HG03354 (cell line): ENCODE data around the gene ATP9B.
"Not testable (repeated sequence)": the region's sequence is repeated elsewhere in the genome, so short reads cannot be mapped to it uniquely, and the experiment has no call there.

ENCODE experiments used
- ATAC-seq: cut with Tn5 transposase; IDR thresholded peaks from one replicate; pipeline ENCODE4 v1.9.1; 2021; ENCODE audit warnings: mild to moderate bottlenecking; ENCODE audit not compliant: unreplicated experiment, poor library complexity, severe bottlenecking

Gene ATP9B

DNA sequence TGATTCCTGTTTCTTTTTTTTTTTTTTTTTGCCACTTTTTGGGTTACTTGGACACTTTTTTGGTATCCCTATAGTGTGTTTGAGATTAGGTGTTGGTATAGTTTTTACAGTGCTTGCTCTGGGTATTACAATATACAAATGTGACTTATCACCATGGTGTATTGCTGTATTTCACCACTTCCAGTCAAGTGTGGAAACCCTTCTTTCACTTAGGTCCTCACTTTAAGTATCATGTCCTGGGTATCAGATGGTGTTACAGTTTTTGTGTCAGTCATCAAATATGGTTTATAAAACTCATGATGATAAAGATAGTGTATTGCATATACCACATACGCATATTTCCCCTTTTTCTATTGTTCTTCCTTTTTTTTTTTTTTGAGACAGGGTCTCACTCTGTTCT, 1.8 kb downstream of the ATP9B start:
- ATAC-seq, result no peak

DNA sequence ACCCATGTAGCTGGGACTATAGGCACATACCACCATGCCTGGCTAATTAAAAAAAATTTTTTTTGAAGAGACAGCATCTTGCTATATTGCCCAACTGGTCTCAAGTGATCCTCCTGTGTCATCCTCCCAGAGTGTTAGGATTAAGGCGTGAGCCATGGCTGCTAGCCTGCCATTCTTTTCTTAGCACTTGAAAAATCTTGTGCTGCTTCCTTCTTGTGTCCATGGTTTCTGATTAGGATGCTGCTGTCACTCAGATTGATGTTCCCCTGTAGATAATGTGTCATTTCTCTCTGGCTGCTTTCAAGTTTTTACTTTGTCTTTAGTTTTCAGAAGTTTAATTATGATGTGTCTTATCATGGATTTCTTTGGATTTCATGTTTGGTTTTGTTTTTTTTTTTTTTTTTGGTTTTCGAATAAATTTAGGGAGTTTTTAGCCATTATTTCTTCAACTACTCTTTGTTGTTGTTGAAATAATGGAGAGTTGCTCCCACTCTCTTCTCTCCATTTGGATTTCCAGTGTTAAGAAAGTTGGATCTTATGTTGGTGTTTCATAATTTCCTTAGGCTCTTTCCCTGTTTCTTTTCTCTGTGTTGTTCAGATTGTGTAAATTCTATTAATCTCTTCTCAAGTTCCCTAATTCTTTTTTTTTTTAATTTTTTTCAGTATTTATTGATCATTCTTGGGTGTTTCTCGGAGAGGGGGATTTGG, 2.5 kb downstream of the ATP9B start:
- ATAC-seq, result no peak

DNA sequence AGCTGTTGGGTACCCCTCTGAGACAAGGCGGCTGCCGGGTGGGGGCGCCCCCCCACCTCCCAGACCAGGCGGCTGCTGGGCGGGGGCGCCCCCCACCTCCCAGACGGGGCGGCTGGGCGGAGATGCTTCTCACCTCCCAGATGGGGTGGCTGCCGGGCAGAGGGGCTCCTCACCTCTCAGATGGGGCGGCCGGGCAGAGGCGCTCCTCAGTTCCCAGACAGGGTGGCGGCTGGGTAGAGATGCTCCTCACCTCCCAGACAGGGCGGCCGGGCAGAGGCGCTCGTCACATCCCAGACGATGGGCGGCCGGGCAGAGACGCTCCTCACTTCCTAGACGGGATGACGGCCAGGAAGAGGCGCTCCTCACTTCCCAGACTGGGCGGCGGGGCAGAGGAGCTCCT, 3.5 kb downstream of the ATP9B start:
- ATAC-seq, result not testable (repeated sequence)

DNA sequence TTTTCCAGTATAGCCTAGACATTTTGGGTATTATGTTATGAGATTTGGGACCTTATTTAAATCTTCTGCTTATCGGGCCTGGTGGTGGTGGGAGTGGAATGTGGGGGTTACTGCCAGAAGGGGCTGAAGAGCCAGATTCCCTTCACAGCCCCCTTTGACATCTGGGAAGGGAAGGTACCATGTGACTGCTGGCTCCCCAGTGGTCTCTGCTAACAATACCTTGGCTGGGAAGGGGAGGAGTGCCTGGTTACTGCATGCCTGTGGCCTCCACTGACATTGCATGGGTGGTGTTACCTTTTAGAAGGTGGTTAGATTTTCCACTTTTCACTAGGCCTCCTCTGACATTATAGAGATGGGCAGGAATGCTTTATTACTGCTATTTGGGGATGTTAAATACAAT, 8.0 kb downstream of the ATP9B start:
- ATAC-seq, result no peak

DNA sequence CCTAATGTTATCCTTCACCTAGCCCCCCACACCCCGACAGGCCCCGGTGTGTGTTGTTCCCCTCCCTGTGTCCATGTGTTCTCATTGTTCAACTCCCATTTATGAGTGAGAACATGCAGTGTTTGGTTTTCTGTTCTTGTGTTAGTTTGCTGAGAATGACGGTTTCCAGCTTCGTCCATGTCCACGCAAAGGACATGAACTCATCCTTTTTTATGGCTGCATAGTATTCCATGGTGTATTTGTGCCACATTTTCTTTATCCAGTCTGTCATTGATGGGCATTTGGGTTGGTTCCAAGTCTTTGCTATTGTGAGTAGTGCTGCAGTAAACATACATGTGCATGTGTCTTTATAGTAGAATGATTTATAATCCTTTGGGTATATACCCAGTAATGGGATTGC, 9.6 kb downstream of the ATP9B start:
- not testable (repeated sequence) for ATAC-seq

DNA sequence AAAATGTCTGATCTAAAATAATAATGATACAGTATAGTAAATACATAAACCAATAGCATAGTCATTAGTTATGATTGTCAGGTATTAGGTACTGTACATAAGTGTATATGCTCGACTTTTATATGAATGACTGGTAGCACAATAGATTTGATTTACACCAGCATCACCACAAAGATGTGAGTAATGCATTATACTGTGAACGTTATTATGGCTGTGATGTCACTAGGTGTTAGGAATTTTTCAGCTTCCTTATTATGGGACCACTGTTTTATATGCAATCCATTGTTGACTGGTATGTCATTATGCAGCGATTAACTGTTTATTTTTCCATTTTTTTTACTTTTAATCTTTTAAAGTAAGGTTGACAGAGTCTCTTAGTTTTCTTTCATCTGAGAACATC, 23.7 kb downstream of the ATP9B start:
- ATAC-seq, result no peak

DNA sequence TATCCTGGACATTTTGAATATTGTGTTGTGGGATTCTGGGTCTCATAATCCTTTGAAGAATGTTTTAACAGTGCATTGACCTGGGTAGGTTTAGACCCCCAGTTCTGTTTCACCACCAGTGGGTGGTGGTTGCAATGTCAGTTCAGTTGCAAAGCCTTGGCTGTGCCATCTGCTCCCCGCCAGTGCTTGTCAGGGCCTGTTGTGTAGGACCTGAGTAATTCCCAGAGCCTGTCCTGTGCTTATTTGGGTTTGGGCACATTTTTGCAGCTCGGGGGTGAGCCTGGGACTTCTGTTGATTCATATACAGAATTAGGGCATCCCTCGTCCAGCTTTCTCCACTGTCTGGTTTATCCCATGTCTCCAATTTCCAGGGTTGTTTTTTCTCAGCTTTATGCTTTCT, 24.8 kb downstream of the ATP9B start:
- no peak for ATAC-seq

DNA sequence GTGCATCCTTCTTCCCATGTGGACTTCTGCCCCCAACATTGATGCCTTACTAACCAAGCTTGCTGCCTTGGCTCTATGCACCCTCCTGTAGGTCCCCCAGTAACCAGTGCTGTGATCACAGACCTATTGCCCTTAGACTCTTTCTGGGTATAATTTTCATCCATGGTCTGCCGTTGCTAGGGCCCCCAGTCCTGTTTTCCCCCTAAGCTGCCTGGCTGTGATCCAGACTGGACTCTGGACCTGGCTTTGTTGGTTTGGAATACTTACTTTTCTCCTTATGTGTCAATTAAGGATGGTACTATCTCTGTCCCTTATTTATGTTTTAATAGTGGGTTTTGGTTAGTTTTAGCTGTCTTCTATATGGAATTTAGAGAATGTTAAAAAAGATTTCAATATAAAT, 26.0 kb downstream of the ATP9B start:
- no peak for ATAC-seq

DNA sequence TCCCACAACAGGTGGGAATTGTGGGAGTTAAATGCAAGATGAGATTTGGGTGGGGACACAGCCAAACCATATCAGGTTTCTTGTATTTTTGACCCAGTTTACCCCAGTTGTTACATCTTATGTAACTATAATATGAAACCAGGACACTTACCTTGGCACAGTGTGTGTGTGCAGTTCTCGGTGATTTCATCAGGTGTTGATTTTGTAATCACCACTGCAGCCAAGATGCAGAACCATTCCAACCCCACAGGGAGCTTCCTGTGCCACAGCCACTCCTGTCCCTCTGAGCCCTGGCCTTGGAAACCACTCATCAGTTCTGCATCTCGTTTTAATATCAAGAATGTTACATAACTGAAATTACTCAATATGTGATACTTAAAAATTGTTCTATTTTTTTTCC, 31.8 kb downstream of the ATP9B start:
- ATAC-seq, result no peak

DNA sequence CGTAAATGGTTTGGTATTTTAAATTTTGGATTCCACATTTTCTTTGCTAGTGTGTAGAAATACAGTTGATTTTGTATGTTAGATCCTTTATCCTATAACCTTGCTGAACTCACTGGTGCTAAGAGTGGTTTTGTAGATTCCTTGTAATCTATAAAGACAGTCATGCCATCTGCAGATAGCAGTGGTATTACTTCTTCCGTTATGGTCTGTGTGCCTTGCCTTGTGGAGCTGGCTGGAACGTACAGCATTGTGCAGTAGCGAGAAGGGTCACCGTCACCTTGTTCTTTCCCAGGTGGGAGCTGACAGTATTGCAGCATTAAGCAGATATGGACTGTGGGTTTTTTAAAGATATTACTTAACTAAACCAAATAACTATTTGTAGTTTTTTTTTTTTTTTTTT, 33.7 kb downstream of the ATP9B start:
- ATAC-seq, result no peak

DNA sequence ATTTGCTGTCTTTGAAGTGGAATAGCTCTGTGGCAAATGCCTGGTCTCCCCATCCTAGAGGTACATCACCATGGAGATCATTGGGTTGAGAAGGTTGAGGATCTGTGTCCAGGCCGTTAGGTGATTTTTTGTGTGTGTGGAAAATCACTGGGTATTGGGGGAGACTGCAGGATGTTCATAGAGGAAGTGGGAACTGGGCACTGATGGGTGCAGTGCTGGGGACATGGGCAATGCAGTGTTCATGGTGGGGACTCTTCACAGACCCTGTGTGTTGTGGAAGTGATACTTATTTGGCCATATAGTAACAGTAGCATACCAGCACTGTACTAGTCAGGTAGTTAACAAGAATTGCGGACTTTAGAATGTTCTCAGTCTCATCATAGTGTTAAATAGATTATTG, 34.9 kb downstream of the ATP9B start:
- ATAC-seq, result no peak

DNA sequence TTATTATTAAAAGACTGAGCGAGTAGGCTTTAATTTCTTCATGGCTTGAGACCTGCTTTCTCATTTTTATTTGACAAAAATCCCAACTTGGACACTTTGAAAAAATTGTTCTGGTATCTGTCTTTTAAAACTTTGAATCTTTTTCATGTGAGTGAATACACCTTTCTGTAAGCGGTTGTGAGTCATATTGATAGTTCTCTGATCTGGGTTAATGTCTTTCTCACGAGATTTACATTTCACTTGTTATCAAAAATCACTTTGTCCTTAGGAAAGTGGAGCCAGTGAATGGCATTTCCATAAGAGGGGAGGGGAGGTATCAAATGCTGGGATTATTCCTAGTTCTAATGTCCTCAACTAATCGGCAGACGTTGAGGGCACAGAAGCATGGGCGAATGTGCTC, 36.3 kb downstream of the ATP9B start:
- ATAC-seq, result no peak

DNA sequence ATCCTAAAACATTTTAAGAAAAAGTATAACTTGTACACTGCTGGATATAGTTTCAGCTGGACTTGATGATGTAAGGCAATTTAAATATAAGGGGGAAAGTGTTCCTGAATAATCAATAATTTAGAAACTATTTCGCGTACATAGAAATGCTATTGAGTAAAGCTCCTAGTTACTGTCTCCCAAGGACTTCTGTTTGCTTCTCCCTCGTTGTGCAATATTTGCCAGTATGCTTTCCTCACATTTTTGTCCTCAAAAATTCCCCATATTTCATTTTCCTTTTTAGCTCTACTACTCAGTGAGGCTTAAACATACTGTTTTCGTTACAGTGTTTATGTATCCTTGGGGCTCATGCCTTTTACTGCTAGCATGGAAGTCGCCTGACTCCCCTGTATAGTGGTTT, 36.9 kb downstream of the ATP9B start:
- no peak for ATAC-seq

DNA sequence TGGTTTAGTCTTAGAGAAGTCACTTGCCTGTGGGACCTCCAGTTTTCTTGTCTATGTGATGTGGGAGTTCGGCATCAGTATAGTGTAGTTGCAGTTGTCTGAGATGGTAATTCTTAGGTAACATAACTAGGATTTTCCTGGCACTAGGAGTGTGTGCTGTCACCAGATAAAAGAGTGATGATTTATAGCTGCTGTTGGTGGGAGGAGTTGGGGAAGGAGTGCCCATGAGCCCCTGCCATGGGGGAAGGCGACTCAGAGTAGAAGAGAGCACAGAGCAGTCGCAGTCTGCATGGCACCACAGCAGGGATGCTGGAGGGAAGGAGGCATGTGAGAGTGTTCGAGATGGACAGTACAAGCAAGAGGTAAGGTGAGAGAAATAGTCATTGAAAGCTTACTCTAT, 38.7 kb downstream of the ATP9B start:
- ATAC-seq, result no peak

DNA sequence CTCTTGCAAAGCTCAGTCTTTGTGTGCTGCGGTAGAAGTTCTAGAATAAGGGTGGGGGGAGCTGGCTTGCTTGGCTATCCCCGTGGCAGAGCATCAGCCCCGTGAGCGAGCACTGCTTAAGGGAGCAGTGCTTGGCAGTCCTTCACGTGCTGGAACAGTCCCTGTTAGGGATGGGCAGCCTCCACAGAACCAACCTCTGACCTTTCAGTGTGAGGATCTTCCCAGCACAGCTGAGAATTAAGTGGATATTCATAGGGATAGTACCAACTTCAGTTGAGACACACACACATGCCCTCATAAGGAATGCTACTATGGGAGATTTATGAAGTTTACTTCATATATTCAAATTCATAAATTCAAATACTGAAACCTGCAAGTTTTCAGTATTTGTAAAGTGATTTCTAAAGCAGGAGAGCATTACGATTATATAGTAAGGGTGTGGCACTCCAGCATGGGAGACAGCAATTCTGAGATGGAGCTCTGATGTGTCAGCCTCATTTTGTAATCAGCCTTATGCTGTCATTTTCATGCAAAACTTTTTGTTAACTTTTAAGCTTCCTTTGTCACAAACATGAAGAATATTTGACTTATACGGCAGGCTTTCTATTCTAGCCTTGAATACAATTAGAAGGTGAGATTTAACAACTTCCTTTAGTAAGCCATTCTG, 39.5 kb downstream of the ATP9B start:
- no peak for ATAC-seq

DNA sequence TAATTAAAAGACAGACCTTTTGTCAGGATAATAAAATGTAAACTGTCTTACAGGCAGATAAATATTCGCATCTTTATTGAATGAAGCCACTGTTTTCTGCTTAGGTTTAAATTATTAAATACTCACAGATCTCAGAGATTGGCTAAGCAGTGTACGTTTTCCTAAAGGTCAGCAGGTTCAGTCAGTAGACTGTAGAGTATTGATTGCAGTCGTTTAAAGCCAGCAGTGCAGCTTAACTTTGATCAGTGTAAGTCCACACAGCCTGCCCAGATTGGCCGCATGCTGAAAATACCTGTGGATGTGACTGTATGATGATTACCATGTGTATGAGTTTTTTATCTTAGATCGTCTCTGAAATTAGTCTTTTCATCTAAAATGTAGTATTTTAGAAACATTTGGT, 42.3 kb downstream of the ATP9B start:
- no peak for ATAC-seq

DNA sequence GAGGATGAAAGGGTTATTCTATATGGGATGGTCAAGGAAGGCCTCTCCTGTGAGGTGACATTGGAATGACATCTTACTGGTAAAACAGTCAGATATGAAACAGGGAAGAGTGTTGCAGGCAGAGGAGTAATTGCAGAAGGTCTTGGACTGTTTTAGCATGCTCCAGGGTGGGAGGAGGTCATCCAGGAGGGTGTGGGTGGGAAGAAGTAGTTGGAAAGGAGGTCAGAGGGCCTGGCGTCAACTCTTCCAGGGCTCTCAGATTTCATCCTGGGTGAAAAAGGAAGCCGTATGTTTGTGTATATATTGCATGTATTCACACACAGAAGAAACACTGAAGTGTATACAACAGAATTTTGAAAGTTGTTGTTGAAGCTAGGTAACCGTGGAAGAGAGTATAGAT, 48.2 kb downstream of the ATP9B start:
- no peak for ATAC-seq

DNA sequence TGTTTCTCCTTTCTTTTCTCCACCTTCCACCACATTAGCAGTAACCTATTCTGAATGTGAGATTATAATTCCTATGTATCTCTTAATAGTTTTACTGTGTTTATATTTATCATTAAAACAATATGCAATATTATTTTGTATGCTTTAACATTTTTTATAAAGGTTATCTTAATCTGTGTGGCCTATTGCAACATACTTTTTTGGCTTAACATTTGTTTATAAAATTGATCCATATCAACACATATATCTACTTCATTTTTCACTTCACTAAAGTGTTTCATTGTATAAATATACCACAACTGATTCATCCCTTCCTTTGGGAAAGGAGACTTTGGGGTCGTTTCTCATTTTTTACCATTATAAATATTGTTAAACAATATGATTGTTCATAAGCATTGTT, 48.6 kb downstream of the ATP9B start:
- no peak for ATAC-seq

DNA sequence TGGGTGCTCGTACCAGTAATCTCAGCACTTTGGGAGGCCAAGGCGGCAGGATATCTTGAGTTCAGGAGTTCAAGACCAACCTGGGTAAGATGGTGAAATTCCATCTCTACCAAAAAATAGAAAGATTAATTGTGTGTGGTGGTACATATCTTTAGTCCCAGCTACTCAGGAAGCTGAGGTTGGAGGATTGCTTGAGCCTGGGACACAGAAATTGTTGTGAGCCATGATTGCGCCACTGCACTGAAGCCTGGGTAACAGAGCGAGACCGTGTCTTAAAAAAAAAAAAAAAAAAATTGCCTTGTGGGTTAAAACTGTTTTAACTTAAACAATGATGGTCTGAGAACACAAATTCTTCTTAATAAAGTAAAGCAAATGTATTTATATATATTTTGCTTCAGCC, 49.6 kb downstream of the ATP9B start:
- no peak for ATAC-seq

DNA sequence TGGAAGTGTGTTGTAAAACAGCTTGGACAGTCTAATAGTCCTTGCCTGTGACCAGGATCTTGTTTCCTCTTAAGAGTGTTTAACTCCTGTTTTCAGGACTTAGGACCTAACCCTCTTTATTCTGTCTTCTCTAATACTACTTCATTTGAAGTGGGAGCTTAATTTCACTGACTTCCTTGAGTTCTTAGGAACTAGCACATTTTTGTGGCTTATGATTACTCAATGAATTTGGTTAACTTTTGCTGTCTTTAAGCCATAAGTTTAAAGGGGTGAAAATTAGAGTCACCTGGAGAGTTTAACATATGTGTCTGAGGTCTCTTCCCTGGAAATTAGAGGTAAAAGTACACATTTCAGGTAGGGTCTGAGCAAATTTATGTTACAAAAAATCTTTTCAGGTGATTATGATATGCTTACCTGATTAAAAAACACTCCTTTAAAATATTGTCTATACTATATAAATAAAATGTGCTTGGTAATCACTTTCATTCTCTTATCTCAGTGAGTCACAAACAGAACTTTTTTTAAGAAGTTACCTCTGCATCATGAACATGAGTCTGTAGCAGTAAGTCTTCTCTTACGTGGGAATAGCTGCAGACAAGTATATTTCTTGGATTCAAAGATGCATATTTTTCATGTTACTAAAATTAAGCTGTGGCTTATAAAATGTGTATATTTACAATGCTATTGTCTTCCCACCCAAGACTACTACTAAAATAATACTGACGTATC, 52.7 kb downstream of the ATP9B start:
- ATAC-seq, result no peak

DNA sequence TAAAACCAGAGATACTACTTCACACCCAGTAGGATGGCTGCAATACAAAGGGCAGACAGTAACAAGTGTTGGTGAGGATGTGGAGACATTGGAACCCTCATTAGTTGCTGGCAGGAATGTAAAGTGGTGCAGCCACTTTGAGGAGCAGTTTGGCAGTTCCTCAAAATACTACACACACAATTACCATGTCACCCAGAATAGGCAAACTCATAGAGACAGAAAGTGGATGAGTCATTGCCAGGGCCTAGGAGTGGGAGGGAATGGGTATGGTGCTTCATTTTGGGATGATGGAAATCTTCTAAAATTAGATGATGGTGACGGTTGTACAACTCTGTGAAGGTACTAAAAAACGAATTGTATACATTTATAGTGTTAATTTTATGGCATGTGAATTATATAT, 54.8 kb downstream of the ATP9B start:
- no peak for ATAC-seq
